Stimulated activated CD4-positive, alpha-beta T cell treated with anti-CD3 and anti-CD28 coated beads, Interleukin-1b, Interleukin-23, amount 100 ng/mL, for 24 hours (primary cell): Measurements from ENCODE around the gene TXN2.
"Not testable (repeated sequence)": the region's sequence is repeated elsewhere in the genome, so short reads cannot be mapped to it uniquely, and the experiment has no call there.

Source experiments
- DNase-seq, 4 experiments: peaks; one replicate each; pipeline ENCODE4 v3.0.0-alpha.2; 2020; ENCODE audit warnings: low read depth in 4 of 4, low spot score in 1 of 4

Gene TXN2, protein sequence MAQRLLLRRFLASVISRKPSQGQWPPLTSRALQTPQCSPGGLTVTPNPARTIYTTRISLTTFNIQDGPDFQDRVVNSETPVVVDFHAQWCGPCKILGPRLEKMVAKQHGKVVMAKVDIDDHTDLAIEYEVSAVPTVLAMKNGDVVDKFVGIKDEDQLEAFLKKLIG

DNA sequence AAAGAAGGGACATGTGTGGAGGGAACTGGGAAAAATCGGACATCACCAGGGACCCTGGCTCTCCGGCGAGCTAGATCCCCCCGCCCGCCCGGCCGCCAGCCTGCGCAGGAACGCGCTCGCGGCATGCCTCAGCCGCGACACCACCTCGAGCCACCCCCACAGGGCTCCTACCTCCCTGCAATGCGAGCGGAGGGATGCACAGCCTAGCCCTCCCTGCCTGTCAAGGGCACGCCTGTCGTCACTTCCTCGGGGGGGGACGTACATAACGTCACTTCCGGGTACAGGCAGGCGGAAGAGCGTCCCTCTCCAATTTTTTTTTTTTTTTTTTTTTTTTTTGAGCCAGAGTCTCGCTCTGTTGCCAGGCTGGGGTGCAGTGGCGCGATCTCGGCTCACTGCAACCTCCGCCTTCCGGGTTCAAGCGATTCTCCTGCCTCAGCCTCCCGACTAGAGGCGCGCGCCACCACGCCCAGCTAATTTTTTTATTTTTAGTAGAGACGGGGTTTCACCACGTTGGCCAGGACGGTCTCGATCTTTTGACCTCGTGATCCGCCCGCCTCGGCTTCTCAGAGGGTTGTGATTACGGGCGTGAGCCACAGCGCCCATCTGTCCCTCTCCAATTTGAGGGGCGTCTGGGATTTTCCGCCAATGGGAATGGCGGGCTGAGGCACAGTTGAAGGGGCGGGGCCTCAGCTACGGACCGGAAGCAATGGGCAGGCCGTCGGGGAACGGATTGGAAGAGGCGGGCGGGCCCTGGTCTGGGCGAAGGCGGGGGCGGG is at the start of gene TXN2:
Gene TXN2, minus strand, starts transcription at position 248 of the 776 bp plus-strand sequence. CDS start 803 bp downstream, outside the sequence.
- DNase-seq = peak; percentile 92 to 96 (median 94)

DNA sequence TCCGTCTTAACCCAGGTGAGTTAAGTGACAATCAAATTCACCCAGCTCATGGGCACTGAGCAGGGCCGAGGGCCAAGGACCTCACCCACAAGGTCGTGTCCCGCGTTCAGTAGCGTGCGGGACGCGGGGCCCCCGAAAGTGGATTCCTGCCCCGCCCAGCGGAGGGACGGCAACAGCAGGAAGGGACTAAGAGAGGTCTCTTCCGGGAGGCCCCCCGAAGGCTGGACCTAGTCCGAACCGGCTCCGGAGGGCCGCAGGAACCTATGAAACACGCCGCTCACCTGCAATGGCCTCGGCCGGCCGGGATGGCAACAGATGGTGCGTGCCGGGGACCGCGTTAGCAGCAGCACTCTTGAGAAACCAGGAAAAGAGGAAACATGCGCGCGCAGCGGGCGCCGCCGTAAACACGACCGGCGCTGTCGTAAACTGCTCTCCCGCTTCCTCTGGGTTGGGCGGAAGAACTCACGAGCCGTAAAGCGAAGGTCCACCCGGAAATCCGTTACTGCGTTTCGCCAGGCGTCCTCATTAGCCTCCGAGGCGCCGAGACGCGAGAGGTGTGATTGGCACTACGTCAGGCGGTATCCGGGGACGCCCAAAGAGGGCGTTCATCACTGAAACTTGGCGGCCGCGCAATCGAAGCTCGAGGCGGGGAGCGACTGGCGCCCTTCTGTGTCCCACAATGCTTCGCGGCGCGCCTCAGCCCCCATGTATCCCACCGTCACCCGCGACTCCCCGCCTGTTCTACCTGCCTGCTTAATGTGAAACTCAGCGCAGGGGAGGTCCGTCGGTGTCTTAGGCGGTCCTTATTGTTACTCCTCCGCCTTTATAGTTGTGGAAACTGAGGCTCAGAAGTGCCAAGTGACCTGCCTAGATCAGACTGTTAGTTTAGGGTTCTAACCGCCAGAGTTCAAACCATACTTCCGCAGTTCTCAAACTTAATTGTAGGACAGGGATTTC is 47.6 kb upstream of the TXN2 start, which contains the start of gene EIF3D:
Gene EIF3D, minus strand, starts transcription at position 372 of the 957 bp plus-strand sequence. CDS start 3,045 bp downstream, outside the sequence.
- peak; percentile 94 to 96 (median 95) for DNase-seq

GRCh38 chr22:36528341-36528740 is 46.9 kb upstream of the TXN2 start:
- peak in 1 of 4 experiments; percentile 7 for DNase-seq

- no peak for DNase-seq
Measured at GRCh38 chr22:36522662-36523061, 41.2 kb upstream of the TXN2 start.

- DNase-seq = no peak
Measured at GRCh38 chr22:36520423-36520822, 39.0 kb upstream of the TXN2 start.

GRCh38 chr22:36519906-36520305 is 38.5 kb upstream of the TXN2 start:
- DNase-seq = not testable (repeated sequence)

- no peak for DNase-seq
Measured at GRCh38 chr22:36514766-36515165, 33.3 kb upstream of the TXN2 start.

DNA sequence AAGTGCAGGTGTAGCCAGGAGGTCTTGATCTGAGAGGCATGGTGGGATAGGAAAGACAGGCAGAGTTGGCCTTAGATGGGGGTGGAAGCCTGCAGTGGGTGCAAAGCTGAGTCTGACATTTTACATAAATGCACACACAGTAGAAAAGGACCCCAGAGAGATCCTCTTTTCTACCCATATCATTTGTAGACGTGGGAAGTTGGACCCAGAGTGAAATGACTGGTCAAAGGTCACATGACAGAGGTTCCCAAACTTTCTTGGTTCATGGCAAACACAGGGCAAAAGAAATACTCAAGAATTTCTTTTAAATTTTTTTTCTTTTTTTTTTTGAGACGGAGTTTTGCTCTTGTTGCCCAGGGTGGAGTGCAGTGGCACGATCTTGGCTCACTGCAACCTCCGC is 31.6 kb upstream of the TXN2 start:
- DNase-seq = no peak

- no peak for DNase-seq
Measured at GRCh38 chr22:36512333-36512732, 30.9 kb upstream of the TXN2 start.

- no peak for DNase-seq
Measured at GRCh38 chr22:36510966-36511881, 29.8 kb upstream of the TXN2 start.

DNA sequence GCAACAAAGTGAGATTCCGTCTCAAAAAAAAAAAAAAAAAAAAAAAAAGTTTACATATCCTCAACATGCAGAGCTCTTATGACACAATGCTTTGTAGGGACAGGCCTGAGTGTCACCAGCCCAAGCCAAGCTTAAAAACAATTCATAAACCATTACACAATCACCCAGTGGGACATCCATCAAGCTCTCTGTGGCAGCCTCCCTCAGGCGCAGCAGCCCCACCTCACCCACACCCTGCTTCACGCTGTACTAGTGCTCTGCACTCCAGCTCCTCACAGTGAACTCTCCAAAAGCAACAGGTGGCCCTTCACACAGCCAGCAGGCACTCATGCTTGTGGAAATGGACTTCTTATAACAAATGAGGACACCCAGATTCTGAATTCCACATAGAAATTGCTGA is 28.9 kb upstream of the TXN2 start:
- DNase-seq = no peak

GRCh38 chr22:36507518-36508010 is 26.1 kb upstream of the TXN2 start:
- DNase-seq = no peak

- DNase-seq = peak; percentile 65 to 86 (median 82)
Measured at GRCh38 chr22:36506637-36507517, 25.4 kb upstream of the TXN2 start, which contains the start of gene FOXRED2. Gene FOXRED2 (minus strand): TSS chr22:36507040. CDS start chr22:36506422, 618 bp downstream.

DNA sequence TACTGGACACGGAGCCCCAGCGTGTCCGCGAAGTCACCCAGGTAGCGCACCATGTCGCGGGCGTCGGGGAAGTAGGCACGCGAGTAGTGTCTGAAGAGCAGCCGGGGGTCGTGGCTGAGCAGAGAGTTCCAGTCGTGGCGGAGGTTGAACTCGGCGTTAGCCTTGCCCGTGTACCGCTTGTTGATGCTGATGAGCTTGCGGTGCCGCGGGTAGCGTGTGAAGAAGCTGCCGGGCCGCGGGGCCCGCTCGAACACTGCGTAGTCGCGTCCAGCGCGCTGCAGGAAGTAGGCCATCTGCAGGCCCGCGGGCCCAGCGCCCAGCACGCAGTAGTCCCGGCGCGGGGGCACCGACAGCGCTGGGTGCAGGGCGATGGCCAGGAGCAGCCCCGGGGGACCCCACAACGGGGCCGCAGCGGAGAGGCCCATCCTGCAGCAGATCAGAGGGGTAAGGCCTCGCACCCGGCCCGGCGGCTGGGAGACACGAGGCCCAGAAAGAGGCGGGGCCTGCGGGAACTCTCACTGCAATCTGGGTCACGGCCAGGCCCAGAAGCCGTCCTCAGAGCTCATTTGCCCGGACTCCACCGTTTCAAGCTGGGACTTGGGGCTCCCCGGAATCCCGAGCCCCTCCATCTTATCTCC is 24.7 kb upstream of the TXN2 start:
- no peak for DNase-seq

GRCh38 chr22:36497910-36498665 is 16.6 kb upstream of the TXN2 start:
- no peak for DNase-seq

DNA sequence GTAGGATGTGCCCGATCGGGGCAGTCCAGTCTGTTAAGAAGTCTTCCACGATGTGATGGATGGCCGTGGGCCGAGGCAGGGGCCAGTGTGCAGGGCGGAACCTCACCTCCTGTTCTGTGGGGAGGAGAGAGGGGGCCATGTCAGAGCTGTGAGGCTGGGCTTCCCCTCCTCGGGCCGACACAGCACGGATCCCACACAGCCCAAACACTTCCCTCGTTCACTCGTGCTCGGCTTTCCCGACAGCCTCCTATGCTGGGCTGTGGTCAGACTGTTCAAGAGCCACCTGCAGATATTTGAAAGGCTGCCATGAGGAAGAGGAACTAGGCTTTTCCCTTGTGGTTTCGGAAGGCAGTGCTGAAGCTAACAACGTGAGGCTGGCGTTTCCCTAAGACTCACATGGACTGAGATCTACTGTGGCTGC is 12.3 kb upstream of the TXN2 start:
- DNase-seq = no peak

GRCh38 chr22:36492109-36492508 is 10.7 kb upstream of the TXN2 start:
- DNase-seq = no peak

GRCh38 chr22:36491155-36491554 is 9.7 kb upstream of the TXN2 start:
- DNase-seq = no peak
